ENCODE data around the gene IRF8. TPM values are rescaled to one million over a fixed set of nuclear protein-coding genes. Genes with fewer than 3 reads are reported as not detected.

IRF8 gene
- total RNA-seq, 3 donors from 2014 or later, result 16.7 to 121 (median 20.2) TPM

DNA sequence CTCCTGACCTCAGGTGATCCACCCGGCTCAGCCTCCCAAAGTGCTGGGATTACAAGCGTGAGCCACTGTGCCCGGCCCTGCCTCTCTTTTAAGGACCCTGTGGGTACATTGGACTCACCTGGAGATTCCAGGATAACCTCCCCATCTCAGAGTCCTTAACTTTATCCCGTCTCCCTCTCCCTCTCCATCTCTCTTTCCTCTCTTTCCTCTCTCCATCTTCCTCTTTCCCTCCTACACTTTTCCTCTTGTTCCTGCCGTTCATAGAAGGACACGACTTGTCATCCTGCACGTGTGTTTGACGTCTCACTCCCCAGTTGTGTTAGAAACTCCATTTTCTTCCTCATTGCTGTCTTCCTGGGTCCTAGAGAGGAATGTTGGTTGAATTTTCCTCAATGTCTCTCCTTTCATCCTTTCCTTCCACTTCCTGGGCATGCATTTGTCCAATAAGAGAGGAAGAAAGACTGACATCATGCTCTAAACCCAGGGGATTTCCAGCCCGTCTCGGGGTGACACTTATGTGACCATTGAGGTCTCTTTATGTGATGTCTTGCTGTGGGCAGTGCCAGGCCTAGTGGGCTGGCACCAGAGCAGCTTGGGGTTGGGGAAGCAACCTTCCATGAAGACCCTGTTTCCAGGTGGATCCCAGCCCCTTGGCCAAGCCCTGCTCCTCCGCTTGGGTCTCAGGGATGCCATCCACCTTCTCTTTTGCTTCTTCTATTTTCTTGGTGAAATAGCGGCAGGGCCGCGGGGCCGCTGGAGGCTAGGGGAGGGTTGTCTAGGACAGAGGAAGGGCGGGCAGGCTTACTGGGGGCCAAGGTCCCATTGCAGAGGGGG is 39.8 kb upstream of the IRF8 start:
- Histone ChIP-seq H3K4me1 (no peaks in the 10 kb centered on the region), H3K4me3 (no peak overlapping the region), H3K9me3 (peaks cover 0 to 3% of the 10 kb centered on the region in 2 donors), H3K36me3 (no peaks in the 10 kb centered on the region), H3K27me3 (peaks cover 0 to 31% of the 10 kb centered on the region in 2 donors), H3K27ac (no peak overlapping the region)
- no peak for DNase-seq (ENCODE audit: low spot score in 2 of 2)
- intact Hi-C loops (cut with DNase I; ENCODE audit: low total_unique reads), result no loop called here
- TF ChIP-seq POLR2AphosphoS5 (IDR thresholded peaks at IDR 0.05), result no peak
- TF ChIP-seq CTCF (IDR thresholded peaks at IDR 0.05), result no peak
- TF ChIP-seq POLR2A (IDR thresholded peaks at IDR 0.05), result no peak

DNA sequence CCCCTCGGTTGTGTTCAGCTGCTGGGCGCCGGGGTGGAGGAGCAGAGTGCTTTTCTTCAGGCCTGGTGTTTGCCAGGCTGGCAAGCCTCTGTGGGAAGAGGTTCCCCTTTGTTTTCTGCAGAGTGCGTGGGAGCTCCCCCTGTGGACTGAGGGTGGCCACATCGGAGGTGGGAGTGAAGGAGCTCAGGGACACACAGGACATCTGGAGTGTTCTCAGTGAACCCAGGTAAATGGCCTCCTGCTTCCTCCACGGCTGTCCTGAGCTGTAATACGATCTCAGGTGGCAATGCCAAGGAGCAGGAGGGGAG is 39.2 kb upstream of the IRF8 start:
- intact Hi-C loops (cut with DNase I; ENCODE audit: low total_unique reads), result no loop called here
- no peak for DNase-seq (ENCODE audit: low spot score in 2 of 2)
- TF ChIP-seq CTCF (IDR thresholded peaks at IDR 0.05), result no peak
- no peak for TF ChIP-seq POLR2AphosphoS5 (IDR thresholded peaks at IDR 0.05)
- TF ChIP-seq POLR2A (IDR thresholded peaks at IDR 0.05), result no peak
- Histone ChIP-seq H3K36me3 (no peaks in the 10 kb centered on the region), H3K27ac (no peak overlapping the region), H3K4me1 (no peaks in the 10 kb centered on the region), H3K4me3 (no peak overlapping the region), H3K9me3 (peaks cover 0 to 3% of the 10 kb centered on the region in 2 donors), H3K27me3 (peaks cover 0 to 31% of the 10 kb centered on the region in 2 donors)

- no peak for DNase-seq (ENCODE audit: low spot score in 2 of 2)
- intact Hi-C loops (cut with DNase I; ENCODE audit: low total_unique reads), result no loop called here
- H3K27ac ChIP-seq, result no peak overlapping the region
Observed at GRCh38 chr16:85860413-85861094, 38.4 kb upstream of the IRF8 start.

GRCh38 chr16:85861095-85861825 is 37.7 kb upstream of the IRF8 start:
- DNase-seq (ENCODE audit: low spot score in 2 of 2), result no peak
- intact Hi-C loops (cut with DNase I; ENCODE audit: low total_unique reads), result no loop called here
- Histone ChIP-seq H3K4me1 (no peaks in the 10 kb centered on the region), H3K9me3 (peaks cover 0 to 6% of the 10 kb centered on the region in 2 donors), H3K27ac (no peak overlapping the region), H3K36me3 (no peaks in the 10 kb centered on the region), H3K27me3 (peaks cover 0 to 31% of the 10 kb centered on the region in 2 donors), H3K4me3 (no peak overlapping the region)
- TF ChIP-seq CTCF (IDR thresholded peaks at IDR 0.05) (no peak), POLR2A (IDR thresholded peaks at IDR 0.05) (no peak), POLR2AphosphoS5 (IDR thresholded peaks at IDR 0.05) (no peak)

More at GRCh38 chr16:85860413-85861094, 38.4 kb upstream of the IRF8 start:
- no peaks in the 10 kb centered on the region for H3K36me3 ChIP-seq
- H3K4me1 ChIP-seq, result no peaks in the 10 kb centered on the region
- no peak overlapping the region for H3K4me3 ChIP-seq
- H3K27me3 ChIP-seq, result peaks cover 0 to 31% of the 10 kb centered on the region in 2 donors
- H3K9me3 ChIP-seq, result peaks cover 0 to 6% of the 10 kb centered on the region in 2 donors
- TF ChIP-seq POLR2A (IDR thresholded peaks at IDR 0.05), result no peak
- TF ChIP-seq CTCF (IDR thresholded peaks at IDR 0.05), result no peak
- TF ChIP-seq POLR2AphosphoS5 (IDR thresholded peaks at IDR 0.05), result no peak
